OCI-LY1 (cell line): Measurements from ENCODE around the gene KRTAP1-1.

ENCODE experiments used
- H2AFZ ChIP-seq: fragments of 200-600 bp; sonication (generic), shearing (Covaris generic); 2 replicates; pipeline ENCODE4 v1.6.0; 2014; ENCODE audit warnings: antibody characterized with exemption, mild to moderate bottlenecking, low read length
- H3F3A ChIP-seq: fragments of 200-600 bp; sonication (generic), shearing (Covaris generic); 2 replicates; pipeline ENCODE4 v1.6.0; 2014; ENCODE audit warnings: mild to moderate bottlenecking, antibody characterized with exemption, low read length, moderate library complexity; ENCODE audit not compliant: insufficient read depth
- H3K27ac ChIP-seq: fragments of 200-600 bp; sonication (generic); 2 replicates; pipeline ENCODE4 v1.5.1; 2014; ENCODE audit warnings: low read length, mixed run types, mild to moderate bottlenecking, low read depth; ENCODE audit not compliant: poor library complexity, severe bottlenecking
- H3K27me3 ChIP-seq: fragments of 200-600 bp; sonication (generic); 2 replicates; pipeline ENCODE4 v1.6.0; 2014; ENCODE audit warnings: antibody characterized with exemption, mild to moderate bottlenecking, low read length, moderate library complexity; ENCODE audit not compliant: insufficient read depth
- H3K36me3 ChIP-seq: fragments of 200-600 bp; sonication (generic); 2 replicates; pipeline ENCODE4 v1.6.1; 2014; ENCODE audit warnings: mild to moderate bottlenecking, antibody characterized with exemption, low read length, moderate library complexity, mixed read lengths; ENCODE audit not compliant: insufficient read depth
- H3K4me1 ChIP-seq: fragments of 200-600 bp; sonication (generic); 2 replicates; pipeline ENCODE4 v1.5.1; 2014; ENCODE audit warnings: mild to moderate bottlenecking, low read length, moderate library complexity; ENCODE audit not compliant: insufficient read depth, severe bottlenecking
- H3K4me2 ChIP-seq: fragments of 200-600 bp; sonication (generic), shearing (Covaris generic); 2 replicates; pipeline ENCODE4 v1.6.1; 2014; ENCODE audit warnings: low read length
- H3K4me3 ChIP-seq: fragments of 200-600 bp; sonication (generic); 2 replicates; pipeline ENCODE4 v1.5.1; 2014; ENCODE audit warnings: low read length, low read depth, mild to moderate bottlenecking, mixed read lengths; ENCODE audit not compliant: poor library complexity, severe bottlenecking
- H3K79me2 ChIP-seq: fragments of 200-600 bp; shearing (Covaris generic); 2 replicates; pipeline ENCODE4 v1.6.1; 2016; ENCODE audit warnings: mixed run types, low read length, mixed read lengths; ENCODE audit not compliant: insufficient read depth
- H3K9ac ChIP-seq: fragments of 200-600 bp; sonication (generic), shearing (Covaris generic); 2 replicates; pipeline ENCODE4 v1.6.1; 2014; ENCODE audit warnings: mild to moderate bottlenecking, low read length, mixed read lengths
- H3K9me2 ChIP-seq: fragments of 200-600 bp; sonication (generic), shearing (Covaris generic); 2 replicates; pipeline ENCODE4 v1.6.1; 2014; ENCODE audit warnings: low read depth, mild to moderate bottlenecking, low read length, mixed read lengths
- H3K9me3 ChIP-seq: fragments of 200-600 bp; shearing (Covaris generic); 2 replicates; pipeline ENCODE4 v1.6.1; 2014; ENCODE audit warnings: low read length, mixed read lengths
- H4K20me1 ChIP-seq: fragments of 200-600 bp; sonication (generic), shearing (Covaris generic); 2 replicates; pipeline ENCODE4 v1.6.0; 2016; ENCODE audit warnings: mild to moderate bottlenecking, low read length; ENCODE audit not compliant: insufficient read depth
- CTCF ChIP-seq: fragments of 200-600 bp; sonication (generic), shearing (Covaris generic); IDR thresholded peaks from 2 replicates; pipeline ENCODE4 v1.5.1; 2017; ENCODE audit warnings: mild to moderate bottlenecking, antibody characterized with exemption, low read length, moderate library complexity, mixed read lengths
- EZH2 ChIP-seq: fragments of 200-600 bp; sonication (generic), shearing (Covaris generic); IDR thresholded peaks from 2 replicates; pipeline ENCODE4 v1.8.0; 2017; ENCODE audit warnings: borderline replicate concordance, mixed run types, mild to moderate bottlenecking, antibody characterized with exemption, low read length, moderate library complexity, mixed read lengths

KRTAP1-1 gene

GRCh38 chr17:41004397-41004796 is 36.9 kb downstream of the KRTAP1-1 start:
- Histone ChIP-seq H3K4me2 (no peak overlapping the region), H2AFZ (no peak overlapping the region), H3K4me1 (no peaks in the 10 kb centered on the region), H3K36me3 (no peaks in the 10 kb centered on the region), H3F3A (no peaks in the 10 kb centered on the region), H3K79me2 (no peaks in the 10 kb centered on the region), H3K27ac (no peak overlapping the region), H3K9me2 (no peaks in the 10 kb centered on the region), H3K9ac (no peak overlapping the region), H4K20me1 (no peaks in the 10 kb centered on the region), H3K9me3 (no peaks in the 10 kb centered on the region), H3K4me3 (no peak overlapping the region), H3K27me3 (no peaks in the 10 kb centered on the region; the same call in 1 of the 2 replicates)
- TF ChIP-seq CTCF = no peak
- no peak for TF ChIP-seq EZH2

- Histone ChIP-seq H4K20me1 (no peaks in the 10 kb centered on the region), H3K9ac (no peak overlapping the region), H3K36me3 (no peaks in the 10 kb centered on the region), H3K27ac (no peak overlapping the region), H3K4me3 (no peak overlapping the region), H3K4me2 (no peak overlapping the region), H2AFZ (no peak overlapping the region), H3K9me3 (no peaks in the 10 kb centered on the region), H3K27me3 (no peaks in the 10 kb centered on the region; the same call in 1 of the 2 replicates), H3K9me2 (no peaks in the 10 kb centered on the region), H3F3A (no peaks in the 10 kb centered on the region), H3K79me2 (no peaks in the 10 kb centered on the region), H3K4me1 (no peaks in the 10 kb centered on the region)
- no peak for TF ChIP-seq CTCF
- no peak for TF ChIP-seq EZH2
Observed at GRCh38 chr17:41003926-41004325, 37.3 kb downstream of the KRTAP1-1 start.

GRCh38 chr17:41002814-41003213 is 38.4 kb downstream of the KRTAP1-1 start:
- TF ChIP-seq EZH2 (no peak), CTCF (no peak)

More at GRCh38 chr17:41002814-41003213, 38.4 kb downstream of the KRTAP1-1 start:
- Histone ChIP-seq H3K9me3 (no peaks in the 10 kb centered on the region), H2AFZ (no peak overlapping the region), H3K36me3 (no peaks in the 10 kb centered on the region), H3K9ac (no peak overlapping the region), H3K4me3 (no peak overlapping the region), H3K79me2 (no peaks in the 10 kb centered on the region), H3K27me3 (no peaks in the 10 kb centered on the region; the same call in 1 of the 2 replicates), H3K9me2 (no peaks in the 10 kb centered on the region), H3F3A (no peaks in the 10 kb centered on the region), H3K27ac (no peak overlapping the region), H3K4me2 (no peak overlapping the region), H3K4me1 (no peaks in the 10 kb centered on the region), H4K20me1 (no peaks in the 10 kb centered on the region)
